ENCODE data around the gene NTM.

Gene NTM

DNA sequence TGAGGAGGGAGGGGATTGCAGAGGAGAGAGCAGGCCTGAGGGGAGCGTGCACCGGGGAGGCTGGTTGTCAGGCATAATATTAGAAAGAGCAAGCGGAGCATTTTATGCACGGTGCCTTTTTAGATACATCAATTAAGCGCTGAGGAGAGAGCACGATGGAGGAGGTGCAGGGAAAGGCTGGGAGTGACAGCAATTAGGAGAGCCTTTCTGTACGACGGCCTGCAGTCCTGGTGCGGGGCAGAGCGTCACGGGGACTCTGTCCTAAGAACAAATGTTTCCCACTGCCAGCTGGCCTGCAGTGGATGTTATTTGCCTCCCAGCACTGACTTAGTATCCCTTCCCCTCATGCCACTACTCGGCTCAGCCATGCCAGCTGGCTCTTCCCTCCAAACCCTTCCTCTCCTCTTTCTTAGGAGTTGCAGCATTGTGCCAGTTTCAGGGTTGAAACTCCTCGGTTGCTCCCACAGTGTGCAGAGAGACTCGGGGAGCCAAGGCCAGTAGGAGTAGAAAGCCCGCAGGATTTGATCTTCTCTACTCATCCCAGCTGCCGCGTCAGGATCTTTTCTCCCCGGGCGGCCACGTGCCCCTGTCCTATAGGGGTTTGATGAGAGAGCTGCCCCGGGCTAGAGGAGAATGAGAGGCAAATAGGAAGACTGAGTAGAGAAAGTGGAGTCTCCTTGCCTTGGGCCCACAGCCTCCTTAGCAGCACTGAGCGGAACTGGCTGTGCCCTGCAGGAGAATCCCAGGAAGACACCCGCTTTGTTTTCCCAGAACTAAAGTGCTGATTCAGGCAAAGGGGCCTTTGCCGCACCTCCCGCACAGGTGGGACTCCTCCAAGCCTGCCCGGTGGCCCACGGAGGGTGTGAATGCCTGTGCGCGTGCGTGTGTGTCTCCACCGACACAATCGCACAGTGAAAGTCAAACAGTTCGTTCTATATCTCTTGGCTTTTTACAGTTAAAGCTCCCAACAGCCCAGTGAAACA lies 875.3 kb downstream of the NTM start:
- no peak for TF ChIP-seq CTCF (IDR thresholded peaks at IDR 0.05)
- TF ChIP-seq ZFX (IDR thresholded peaks at IDR 0.05; ENCODE audit: borderline replicate concordance): no peak
- no peak overlapping the region for H3K27ac ChIP-seq

DNA sequence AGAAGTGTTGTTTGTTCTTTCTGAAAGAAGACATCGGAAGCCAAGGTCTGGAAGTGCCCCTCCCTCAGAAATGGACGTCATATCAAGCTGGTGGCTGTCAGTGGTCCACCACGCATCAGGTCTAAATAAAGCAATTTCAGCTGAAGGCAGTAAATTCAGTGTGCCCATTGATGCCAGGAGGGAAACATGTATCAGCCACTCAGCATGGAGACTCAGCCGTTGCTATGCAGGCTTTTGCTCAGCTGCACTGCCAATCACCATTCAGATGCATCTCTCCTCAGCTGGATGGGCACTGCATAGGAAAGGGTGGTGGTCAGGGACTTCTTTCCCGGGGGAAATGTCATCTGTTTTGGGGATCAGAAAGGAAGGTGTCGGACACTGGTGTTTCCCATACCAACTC lies 878.2 kb downstream of the NTM start:
- no peak overlapping the region for H3K27ac ChIP-seq
- TF ChIP-seq CTCF (IDR thresholded peaks at IDR 0.05) (no peak), ZFX (IDR thresholded peaks at IDR 0.05; ENCODE audit: borderline replicate concordance) (no peak)

GRCh38 chr11:132249256-132249655 lies 878.8 kb downstream of the NTM start:
- no peak overlapping the region for H3K27ac ChIP-seq
- TF ChIP-seq CTCF (IDR thresholded peaks at IDR 0.05) (no peak), ZFX (IDR thresholded peaks at IDR 0.05; ENCODE audit: borderline replicate concordance) (no peak)

- TF ChIP-seq CTCF (IDR thresholded peaks at IDR 0.05): no peak
- TF ChIP-seq ZFX (IDR thresholded peaks at IDR 0.05; ENCODE audit: borderline replicate concordance): no peak
These were observed 880.6 kb downstream of the NTM start for GRCh38 chr11:132251061-132251460.

GRCh38 chr11:132253469-132254264 lies 883.3 kb downstream of the NTM start:
- TF ChIP-seq CTCF (IDR thresholded peaks at IDR 0.05): no peak
- no peak for TF ChIP-seq ZFX (IDR thresholded peaks at IDR 0.05; ENCODE audit: borderline replicate concordance)
- H3K27ac ChIP-seq: no peak overlapping the region

More at GRCh38 chr11:132251061-132251460, 880.6 kb downstream of the NTM start:
- no peak overlapping the region for H3K27ac ChIP-seq

DNA sequence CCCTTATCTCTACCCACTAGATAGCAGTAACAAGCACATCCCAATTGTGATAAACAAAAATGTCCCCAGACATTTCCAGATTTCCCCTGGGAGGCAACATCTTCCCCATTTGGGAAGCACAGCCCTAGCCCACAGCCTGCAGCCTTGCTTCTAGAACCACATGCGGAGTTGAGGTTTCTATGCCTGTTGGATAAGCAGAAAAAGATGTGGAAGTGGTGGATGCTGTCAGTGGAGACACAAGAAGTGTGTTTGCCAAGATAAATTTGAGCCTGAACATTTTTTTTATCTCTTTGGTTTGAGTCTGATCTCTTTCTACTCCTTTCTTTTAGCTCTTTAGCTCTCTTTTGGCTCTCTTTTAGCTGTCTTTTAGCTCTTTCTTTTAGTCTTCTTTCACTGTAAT lies 884.5 kb downstream of the NTM start:
- TF ChIP-seq ZFX (IDR thresholded peaks at IDR 0.05; ENCODE audit: borderline replicate concordance) (no peak), CTCF (IDR thresholded peaks at IDR 0.05) (no peak)
- no peak overlapping the region for H3K27ac ChIP-seq
